Measurements from ENCODE around the gene GTF2E1.

The GTF2E1 gene

GRCh38 chr3:120796976-120797375, 54.4 kb downstream of the GTF2E1 start:
- H3K4me2 ChIP-seq (ENCODE audit: low read length): no peak overlapping the region

GRCh38 chr3:120797857-120798256, 55.3 kb downstream of the GTF2E1 start:
- Histone ChIP-seq H3F3A (ENCODE audit: control insufficient read depth, insufficient read depth) (no peaks in the 10 kb centered on the region), H3K9me2 (replicated peaks; ENCODE audit: control insufficient read depth, low read length) (no peaks in the 10 kb centered on the region), H3K4me3 (ENCODE audit: low read length) (no peak overlapping the region), H3K36me3 (ENCODE audit: control insufficient read depth, low read length) (no peaks in the 10 kb centered on the region), H3K4me2 (ENCODE audit: low read length) (no peak overlapping the region), H3K27me3 (ENCODE audit: control insufficient read depth, low read length) (no peaks in the 10 kb centered on the region; the same call in none of the 2 replicates), H4K20me1 (ENCODE audit: control insufficient read depth, insufficient read depth, low read depth, low read length) (no peaks in the 10 kb centered on the region), H3K79me2 (ENCODE audit: control insufficient read depth, low read length) (no peaks in the 10 kb centered on the region), H3K9me3 (ENCODE audit: control insufficient read depth, insufficient read depth, low read length) (no peaks in the 10 kb centered on the region), H3K4me1 (ENCODE audit: control insufficient read depth, low read length) (peaks cover 3% of the 10 kb centered on the region; the same call in 1 of the 2 replicates), H3K27ac (ENCODE audit: low read depth, low read length) (no peak overlapping the region)
- TF ChIP-seq EZH2phosphoT487 (IDR thresholded peaks at IDR 0.05; ENCODE audit: borderline replicate concordance, low read length) (no peak), CTCF (IDR thresholded peaks at IDR 0.05; ENCODE audit: low read depth, low read length, poor library complexity, severe bottlenecking) (no peak)

More at GRCh38 chr3:120796976-120797375, 54.4 kb downstream of the GTF2E1 start:
- Histone ChIP-seq H3K79me2 (ENCODE audit: control insufficient read depth, low read length) (no peaks in the 10 kb centered on the region), H3K27ac (ENCODE audit: low read depth, low read length) (no peak overlapping the region), H3K4me3 (ENCODE audit: low read length) (no peak overlapping the region), H3F3A (ENCODE audit: control insufficient read depth, insufficient read depth) (no peaks in the 10 kb centered on the region), H4K20me1 (ENCODE audit: control insufficient read depth, insufficient read depth, low read depth, low read length) (no peaks in the 10 kb centered on the region), H3K27me3 (ENCODE audit: control insufficient read depth, low read length) (no peaks in the 10 kb centered on the region; the same call in none of the 2 replicates), H3K4me1 (ENCODE audit: control insufficient read depth, low read length) (peaks cover 2% of the 10 kb centered on the region; the same call in 1 of the 2 replicates), H3K9me2 (replicated peaks; ENCODE audit: control insufficient read depth, low read length) (no peaks in the 10 kb centered on the region), H3K36me3 (ENCODE audit: control insufficient read depth, low read length) (no peaks in the 10 kb centered on the region), H3K9me3 (ENCODE audit: control insufficient read depth, insufficient read depth, low read length) (no peaks in the 10 kb centered on the region)
- TF ChIP-seq CTCF (IDR thresholded peaks at IDR 0.05; ENCODE audit: low read depth, low read length, poor library complexity, severe bottlenecking) (no peak), EZH2phosphoT487 (IDR thresholded peaks at IDR 0.05; ENCODE audit: borderline replicate concordance, low read length) (no peak)

GRCh38 chr3:120798346-120798745, 55.8 kb downstream of the GTF2E1 start:
- Histone ChIP-seq H3K4me3 (ENCODE audit: low read length) (no peak overlapping the region), H3K27me3 (ENCODE audit: control insufficient read depth, low read length) (no peaks in the 10 kb centered on the region; the same call in none of the 2 replicates), H4K20me1 (ENCODE audit: control insufficient read depth, insufficient read depth, low read depth, low read length) (no peaks in the 10 kb centered on the region), H3K9me3 (ENCODE audit: control insufficient read depth, insufficient read depth, low read length) (no peaks in the 10 kb centered on the region), H3K9me2 (replicated peaks; ENCODE audit: control insufficient read depth, low read length) (no peaks in the 10 kb centered on the region), H3K79me2 (ENCODE audit: control insufficient read depth, low read length) (no peaks in the 10 kb centered on the region), H3K27ac (ENCODE audit: low read depth, low read length) (no peak overlapping the region), H3K4me1 (ENCODE audit: control insufficient read depth, low read length) (peaks cover 3% of the 10 kb centered on the region; the same call in 1 of the 2 replicates), H3K36me3 (ENCODE audit: control insufficient read depth, low read length) (no peaks in the 10 kb centered on the region), H3F3A (ENCODE audit: control insufficient read depth, insufficient read depth) (no peaks in the 10 kb centered on the region), H3K4me2 (ENCODE audit: low read length) (no peak overlapping the region)
- no peak for TF ChIP-seq CTCF (IDR thresholded peaks at IDR 0.05; ENCODE audit: low read depth, low read length, poor library complexity, severe bottlenecking)
- no peak for TF ChIP-seq EZH2phosphoT487 (IDR thresholded peaks at IDR 0.05; ENCODE audit: borderline replicate concordance, low read length)
